GM19193 (cell line): Measurements from ENCODE around the gene ALK.

Experiments
- POLR2A ChIP-seq: IDR thresholded peaks from 4 replicates; pipeline ENCODE4 v1.6.1; 2011; ENCODE audit not compliant: insufficient read depth, insufficient read length; ENCODE audit errors: extremely low read depth

The ALK gene

GRCh38 chr2:29747786-29748470 is 173.5 kb downstream of the ALK start:
- TF ChIP-seq POLR2A: no peak

GRCh38 chr2:29744976-29745375 is 176.4 kb downstream of the ALK start:
- TF ChIP-seq POLR2A: no peak

GRCh38 chr2:29743516-29743915 is 177.9 kb downstream of the ALK start:
- no peak for TF ChIP-seq POLR2A

GRCh38 chr2:29742656-29743055 is 178.7 kb downstream of the ALK start:
- TF ChIP-seq POLR2A: no peak

- no peak for TF ChIP-seq POLR2A
These were observed 180.3 kb downstream of the ALK start for GRCh38 chr2:29741132-29741531.

GRCh38 chr2:29733965-29734364 is 187.4 kb downstream of the ALK start:
- no peak for TF ChIP-seq POLR2A

GRCh38 chr2:29733213-29733612 is 188.2 kb downstream of the ALK start:
- no peak for TF ChIP-seq POLR2A

GRCh38 chr2:29731948-29732347 is 189.4 kb downstream of the ALK start:
- no peak for TF ChIP-seq POLR2A

GRCh38 chr2:29729932-29730331 is 191.5 kb downstream of the ALK start:
- no peak for TF ChIP-seq POLR2A

- TF ChIP-seq POLR2A: no peak
These were observed 192.0 kb downstream of the ALK start for GRCh38 chr2:29729401-29729800.

- TF ChIP-seq POLR2A: no peak
These were observed 194.4 kb downstream of the ALK start for GRCh38 chr2:29726976-29727375.

- no peak for TF ChIP-seq POLR2A
These were observed 195.8 kb downstream of the ALK start for GRCh38 chr2:29725610-29726009.

GRCh38 chr2:29724282-29724681 is 197.1 kb downstream of the ALK start:
- TF ChIP-seq POLR2A: no peak

- no peak for TF ChIP-seq POLR2A
These were observed 198.0 kb downstream of the ALK start for GRCh38 chr2:29723255-29724001.

GRCh38 chr2:29719639-29720038 is 201.7 kb downstream of the ALK start:
- no peak for TF ChIP-seq POLR2A

- no peak for TF ChIP-seq POLR2A
These were observed 203.2 kb downstream of the ALK start for GRCh38 chr2:29718076-29718686.
